Kidney epithelial cell (primary cell): ENCODE measurements around the gene LMBRD1. TPM values are rescaled to one million over a fixed set of nuclear protein-coding genes. Genes with fewer than 3 reads are reported as not detected.

ENCODE experiments used
- DNase-seq: peaks from one replicate; pipeline ENCODE4 v3.0.0-alpha.2; 2010; ENCODE audit warnings: low read depth
- H3K27me3 ChIP-seq: 2 replicates; pipeline ENCODE4 v1.6.0; 2011; ENCODE audit warnings: low read length; ENCODE audit not compliant: control insufficient read depth, insufficient read depth
- H3K36me3 ChIP-seq: 2 replicates; pipeline ENCODE4 v1.5.1; 2011; ENCODE audit warnings: low read length; ENCODE audit not compliant: control insufficient read depth, insufficient read depth
- H3K4me3 ChIP-seq: 2 replicates; pipeline ENCODE4 v1.5.1; 2011; ENCODE audit warnings: low read depth, mild to moderate bottlenecking, control low read depth, low read length
- CTCF ChIP-seq: IDR thresholded peaks from 2 replicates; pipeline ENCODE4 v1.5.1; 2011; ENCODE audit warnings: mild to moderate bottlenecking, moderate library complexity, low read length, control low read depth, inconsistent platforms; ENCODE audit not compliant: insufficient read depth, poor library complexity, severe bottlenecking
- total RNA-seq: library from RNA; depleted of rRNA; stranded (reverse); fragments of >200 nt; gene quantifications from 2 replicates; pipeline ENCODE4 v1.2.3, GENCODE V29; 2015

LMBRD1 gene
- total RNA-seq, 1 donor from 2014 or later = 33.6 TPM

GRCh38 chr6:69624944-69625343 lies 171.9 kb downstream of the LMBRD1 start:
- DNase-seq = no peak

More at GRCh38 chr6:69624944-69625343, 171.9 kb downstream of the LMBRD1 start:
- Histone ChIP-seq H3K36me3 (no peaks in the 10 kb centered on the region), H3K4me3 (no peak overlapping the region), H3K27me3 (no peaks in the 10 kb centered on the region)
- no peak for TF ChIP-seq CTCF

Other genes starting within 250 kb of the LMBRD1 start
- not detected in 2 replicates for gene COL19A1, start 69.5 kb upstream of the LMBRD1 start, total RNA-seq